Ovary (tissue), 3 donors: ENCODE measurements around the gene CEP83.

ENCODE experiments used
- EP300 ChIP-seq: sonication (generic); formaldehyde crosslinking; IDR thresholded peaks from one replicate; pipeline ENCODE4 v1.6.1; 2017; ENCODE audit warnings: antibody characterized with exemption
- POLR2A ChIP-seq: fragments of 450-650 bp; IDR thresholded peaks from one replicate; pipeline ENCODE4 v1.6.1; 2017; ENCODE audit warnings: antibody characterized with exemption, mild to moderate bottlenecking, moderate library complexity
- TF ChIP-seq, protein P1 (sequence below), 3 donors: fragments of 450-650 bp in 2 of 3; fragments of 200-600 bp in 1 of 3; IDR thresholded peaks; one replicate each; pipeline versions ENCODE4 v1.5.1 to v1.8.0; 2016 to 2022; ENCODE audit warnings: antibody characterized with exemption in 3 of 3, mild to moderate bottlenecking in 1 of 3
- donor health status: DM: no; HTN: no; CAD: no.

DNA sequence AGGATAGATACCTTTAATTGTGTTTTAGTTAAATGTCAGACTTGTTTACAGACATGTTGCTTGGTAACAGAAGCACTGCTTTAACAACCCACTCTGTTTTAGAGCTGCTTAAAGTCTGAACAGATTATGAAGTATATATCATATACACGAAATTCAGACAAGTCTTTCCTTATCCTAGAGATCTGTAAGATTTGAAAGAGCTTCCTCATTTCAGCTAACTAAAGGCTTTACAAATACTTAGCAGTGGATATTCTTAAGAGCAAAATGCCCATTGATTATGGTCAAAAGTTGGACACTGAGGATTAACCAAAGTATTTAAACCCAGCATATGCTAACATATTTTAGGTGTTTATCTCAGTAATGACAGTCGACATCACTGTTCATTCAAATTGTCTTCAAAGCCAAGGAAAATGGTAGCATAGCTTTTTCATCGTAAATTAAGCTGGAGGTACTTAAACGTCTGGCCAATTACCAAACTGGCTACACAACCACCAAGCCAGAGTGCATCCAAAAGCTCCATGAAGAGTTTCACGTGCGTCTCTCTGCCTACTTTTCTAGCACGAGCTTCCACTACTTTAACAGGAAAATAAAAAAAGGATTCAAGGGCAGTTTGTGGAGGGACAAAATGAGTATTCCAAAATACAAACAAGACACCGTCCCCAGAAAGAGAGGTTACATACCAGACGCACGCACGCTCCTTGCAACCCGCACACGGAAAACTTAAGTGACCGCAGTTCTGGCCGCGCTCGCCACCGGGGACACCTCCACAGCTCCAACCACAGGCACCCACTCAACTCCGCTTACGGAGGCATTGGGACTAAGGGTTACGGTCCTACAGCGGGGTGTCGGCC is 565 bp downstream of the CEP83 start:
- TF ChIP-seq, protein P1, sequence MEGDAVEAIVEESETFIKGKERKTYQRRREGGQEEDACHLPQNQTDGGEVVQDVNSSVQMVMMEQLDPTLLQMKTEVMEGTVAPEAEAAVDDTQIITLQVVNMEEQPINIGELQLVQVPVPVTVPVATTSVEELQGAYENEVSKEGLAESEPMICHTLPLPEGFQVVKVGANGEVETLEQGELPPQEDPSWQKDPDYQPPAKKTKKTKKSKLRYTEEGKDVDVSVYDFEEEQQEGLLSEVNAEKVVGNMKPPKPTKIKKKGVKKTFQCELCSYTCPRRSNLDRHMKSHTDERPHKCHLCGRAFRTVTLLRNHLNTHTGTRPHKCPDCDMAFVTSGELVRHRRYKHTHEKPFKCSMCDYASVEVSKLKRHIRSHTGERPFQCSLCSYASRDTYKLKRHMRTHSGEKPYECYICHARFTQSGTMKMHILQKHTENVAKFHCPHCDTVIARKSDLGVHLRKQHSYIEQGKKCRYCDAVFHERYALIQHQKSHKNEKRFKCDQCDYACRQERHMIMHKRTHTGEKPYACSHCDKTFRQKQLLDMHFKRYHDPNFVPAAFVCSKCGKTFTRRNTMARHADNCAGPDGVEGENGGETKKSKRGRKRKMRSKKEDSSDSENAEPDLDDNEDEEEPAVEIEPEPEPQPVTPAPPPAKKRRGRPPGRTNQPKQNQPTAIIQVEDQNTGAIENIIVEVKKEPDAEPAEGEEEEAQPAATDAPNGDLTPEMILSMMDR (IDR thresholded peaks at IDR 0.05) = no peak
- TF ChIP-seq POLR2A (no peak), EP300 (no peak)
